Gastrocnemius medialis (tissue), 4 donors: ENCODE measurements around the gene WDR5. TPM values are rescaled to one million over a fixed set of nuclear protein-coding genes. Genes with fewer than 3 reads are reported as not detected.

Experiments
- ATAC-seq, 2 donors: fragments of 150-250 bp; one replicate each; pipeline ENCODE4 v1.9.1; 2016
- DNase-seq, 2 donors: peaks; one replicate each; pipeline ENCODE4 v3.0.0-alpha.2; 2019
- H3K27ac ChIP-seq, 4 donors: fragments of 200-600 bp; sonication (generic); 1 replicate in 1 of 4; 2 replicates in 3 of 4; pipeline ENCODE4 v1.5.1; 2016 to 2018; ENCODE audit warnings: mild to moderate bottlenecking in 2 of 4, moderate library complexity in 1 of 4
- H3K27me3 ChIP-seq, 3 donors: fragments of 200-600 bp; sonication (generic) in 2 of 3; 1 replicate in 1 of 3; 2 replicates in 2 of 3; pipeline versions ENCODE4 v1.5.1 to v1.6.0; 2016 to 2019; ENCODE audit warnings: mild to moderate bottlenecking in 1 of 3, moderate library complexity in 1 of 3
- H3K36me3 ChIP-seq, 2 donors: fragments of 200-600 bp; sonication (generic) in 1 of 2; one replicate each; pipeline ENCODE4 v1.5.1; 2017 to 2018
- H3K4me1 ChIP-seq, 2 donors: fragments of 200-600 bp; sonication (generic) in 1 of 2; one replicate each; pipeline ENCODE4 v1.5.1; 2016 to 2017; ENCODE audit warnings: mild to moderate bottlenecking in 2 of 2
- H3K4me3 ChIP-seq, 4 donors: fragments of 200-600 bp; sonication (generic) in 3 of 4; 1 replicate in 1 of 4; 2 replicates in 3 of 4; pipeline ENCODE4 v1.5.1; 2016 to 2019; ENCODE audit warnings: mild to moderate bottlenecking in 2 of 4
- H3K9me3 ChIP-seq, 3 donors: fragments of 200-600 bp; sonication (generic) in 2 of 3; 1 replicate in 1 of 3; 2 replicates in 2 of 3; pipeline ENCODE4 v1.5.1; 2016 to 2019
- CTCF ChIP-seq, 5 experiments: fragments of 450-650 bp in 3 of 5; fragments of 200-600 bp in 2 of 5; sonication (generic) in 2 of 5; IDR thresholded peaks in 4 of 5; conservative IDR thresholded peaks in 1 of 5; 1 replicate in 4 of 5; 2 replicates in 1 of 5; pipeline ENCODE4 v1.5.1; 2016 to 2019; ENCODE audit warnings: antibody characterized with exemption in 5 of 5, mild to moderate bottlenecking in 3 of 5, moderate library complexity in 3 of 5
- POLR2A ChIP-seq, 2 donors: fragments of 450-650 bp; IDR thresholded peaks; one replicate each; pipeline ENCODE4 v1.6.1; 2017; ENCODE audit warnings: antibody characterized with exemption in 2 of 2, mild to moderate bottlenecking in 2 of 2, moderate library complexity in 2 of 2
- in situ Hi-C, 4 donors: fragments of 200-750 bp; cut with MboI; loops; one replicate each; pipeline versions ENCODE4 v1.15.0 to v1.8.0; 2017; ENCODE audit warnings: low sequenced_read_pairs in 4 of 4
- intact Hi-C: fragments of 100-400 bp; cut with DNase I; formaldehyde crosslinking; loops from one replicate; pipeline ENCODE4 v1.15.1; 2023; ENCODE audit warnings: low total_unique reads
- total RNA-seq, 4 donors: library from RNA; depleted of rRNA; stranded (reverse); fragments of >200 nt; gene quantifications; one replicate each; pipeline versions ENCODE4 v1.1.0 to v1.2.3, GENCODE V29; 2016

The WDR5 gene
- total RNA-seq, 4 donors from 2014 or later, result 19.8 to 39.3 (median 31.9) TPM

GRCh38 chr9:134138292-134138691 lies 2.4 kb downstream of the WDR5 start:
- Histone ChIP-seq H3K4me1 (peaks cover 33 to 48% of the 10 kb centered on the region in 2 donors), H3K27me3 (no peaks in the 10 kb centered on the region), H3K9me3 (no peaks in the 10 kb centered on the region), H3K4me3 (no peak overlapping the region), H3K27ac (no peak overlapping the region), H3K36me3 (peaks cover 0 to 37% of the 10 kb centered on the region in 2 donors)
- TF ChIP-seq POLR2A (IDR thresholded peaks at IDR 0.05) (no peak), CTCF (IDR thresholded peaks at IDR 0.05 in 4 of 5, conservative IDR thresholded peaks at IDR 0.05 in 1 of 5) (no peak)
- ATAC-seq, result no peak
- DNase-seq, result no peak
- intact Hi-C loops (no loop called here), in situ Hi-C loops (no loop called here)

GRCh38 chr9:134139081-134139480 lies 3.2 kb downstream of the WDR5 start:
- in situ Hi-C loops, result no loop called here
- intact Hi-C loops, result no loop called here
- H3K27ac ChIP-seq, result no peak overlapping the region
- H3K36me3 ChIP-seq, result peaks cover 0 to 45% of the 10 kb centered on the region in 2 donors
- H3K9me3 ChIP-seq, result no peaks in the 10 kb centered on the region
- DNase-seq, result no peak
- no peak overlapping the region for H3K4me3 ChIP-seq
- peaks cover 32 to 44% of the 10 kb centered on the region in 2 donors for H3K4me1 ChIP-seq
- no peak for ATAC-seq
- TF ChIP-seq CTCF (IDR thresholded peaks at IDR 0.05 in 4 of 5, conservative IDR thresholded peaks at IDR 0.05 in 1 of 5) (no peak), POLR2A (IDR thresholded peaks at IDR 0.05) (no peak)
- H3K27me3 ChIP-seq, result no peaks in the 10 kb centered on the region

- in situ Hi-C loops, result no loop called here
- intact Hi-C loops, result no loop called here
- DNase-seq (no peak), ATAC-seq (no peak)
- Histone ChIP-seq H3K4me1 (peaks cover 19 to 30% of the 10 kb centered on the region in 2 donors), H3K4me3 (no peak overlapping the region), H3K36me3 (peaks cover 0 to 68% of the 10 kb centered on the region in 2 donors), H3K9me3 (no peaks in the 10 kb centered on the region), H3K27ac (no peak overlapping the region), H3K27me3 (no peaks in the 10 kb centered on the region)
- no peak for TF ChIP-seq CTCF (IDR thresholded peaks at IDR 0.05 in 4 of 5, conservative IDR thresholded peaks at IDR 0.05 in 1 of 5)
- TF ChIP-seq POLR2A (IDR thresholded peaks at IDR 0.05), result no peak
Observed at GRCh38 chr9:134141906-134142305, 6.0 kb downstream of the WDR5 start.

- intact Hi-C loops, result no loop called here
- Histone ChIP-seq H3K4me3 (no peak overlapping the region), H3K27ac (no peak overlapping the region), H3K27me3 (no peaks in the 10 kb centered on the region), H3K4me1 (peaks cover 0 to under 1% of the 10 kb centered on the region in 2 donors), H3K36me3 (peaks cover 0 to 94% of the 10 kb centered on the region in 2 donors), H3K9me3 (no peaks in the 10 kb centered on the region)
- no peak for TF ChIP-seq CTCF (IDR thresholded peaks at IDR 0.05 in 4 of 5, conservative IDR thresholded peaks at IDR 0.05 in 1 of 5)
- no peak for TF ChIP-seq POLR2A (IDR thresholded peaks at IDR 0.05)
- DNase-seq (no peak), ATAC-seq (no peak)
- in situ Hi-C loops, result no loop called here
Observed at GRCh38 chr9:134144801-134145200, 8.9 kb downstream of the WDR5 start.

- no peak overlapping the region for H3K27ac ChIP-seq
- in situ Hi-C loops (no loop called here), intact Hi-C loops (no loop called here)
- H3K27me3 ChIP-seq, result no peaks in the 10 kb centered on the region
- DNase-seq, result no peak
- no peak for TF ChIP-seq POLR2A (IDR thresholded peaks at IDR 0.05)
- no peak for TF ChIP-seq CTCF (IDR thresholded peaks at IDR 0.05 in 4 of 5, conservative IDR thresholded peaks at IDR 0.05 in 1 of 5)
- no peaks in the 10 kb centered on the region for H3K4me1 ChIP-seq
- H3K36me3 ChIP-seq, result peaks cover 0 to 94% of the 10 kb centered on the region in 2 donors
- H3K4me3 ChIP-seq, result no peak overlapping the region
- no peaks in the 10 kb centered on the region for H3K9me3 ChIP-seq
- no peak for ATAC-seq
Observed at GRCh38 chr9:134145262-134145661, 9.4 kb downstream of the WDR5 start.
